Lower lobe of right lung (tissue), 2 donors: ENCODE measurements around the gene PCSK2. TPM values are rescaled to one million over a fixed set of nuclear protein-coding genes. Genes with fewer than 3 reads are reported as not detected.

ENCODE experiments used
- ATAC-seq, 2 donors: fragments of 200-7000 bp; cut with Tn5 transposase; one replicate each; pipeline ENCODE4 v1.9.1; 2020 to 2022; ENCODE audit warnings: mild to moderate bottlenecking in 2 of 2, moderate library complexity in 2 of 2
- DNase-seq: peaks from one replicate; pipeline ENCODE4 v3.0.0-alpha.2; 2020
- H3K27ac ChIP-seq: fragments of 200-600 bp; one replicate; pipeline ENCODE4 v1.8.0; 2022
- H3K27me3 ChIP-seq: fragments of 200-600 bp; one replicate; pipeline ENCODE4 v1.8.0; 2022; ENCODE audit warnings: low read depth
- H3K36me3 ChIP-seq: fragments of 200-600 bp; one replicate; pipeline ENCODE4 v1.8.0; 2022; ENCODE audit warnings: mild to moderate bottlenecking
- H3K4me1 ChIP-seq: fragments of 200-600 bp; one replicate; pipeline ENCODE4 v1.8.0; 2022
- H3K4me3 ChIP-seq: fragments of 200-600 bp; one replicate; pipeline ENCODE4 v1.8.0; 2022; ENCODE audit warnings: mild to moderate bottlenecking
- H3K9me3 ChIP-seq: fragments of 200-600 bp; one replicate; pipeline ENCODE4 v1.8.0; 2022
- intact Hi-C: fragments of 100-400 bp; cut with DNase I; formaldehyde crosslinking; loops from one replicate; pipeline ENCODE4 v1.11.0; 2022
- total RNA-seq: library from RNA; stranded (reverse); fragmentation: NEBNext Ultra II Directional; extraction: Animal tissue kit (Norgen Biotek cat#: 25700); gene quantifications from one replicate; pipeline ENCODE4 v1.2.1, GENCODE V29; 2021
- TF ChIP-seq, protein P1 (sequence below): fragments of 200-600 bp; IDR thresholded peaks from one replicate; pipeline ENCODE4 v1.8.0; 2022; ENCODE audit warnings: antibody characterized with exemption, mild to moderate bottlenecking
- donor health status: DM: no; HTN: yes; CAD: no; lungs with severe emphysema.

Gene PCSK2
- total RNA-seq, 1 donor from 2014 or later, result 38.8 TPM

DNA sequence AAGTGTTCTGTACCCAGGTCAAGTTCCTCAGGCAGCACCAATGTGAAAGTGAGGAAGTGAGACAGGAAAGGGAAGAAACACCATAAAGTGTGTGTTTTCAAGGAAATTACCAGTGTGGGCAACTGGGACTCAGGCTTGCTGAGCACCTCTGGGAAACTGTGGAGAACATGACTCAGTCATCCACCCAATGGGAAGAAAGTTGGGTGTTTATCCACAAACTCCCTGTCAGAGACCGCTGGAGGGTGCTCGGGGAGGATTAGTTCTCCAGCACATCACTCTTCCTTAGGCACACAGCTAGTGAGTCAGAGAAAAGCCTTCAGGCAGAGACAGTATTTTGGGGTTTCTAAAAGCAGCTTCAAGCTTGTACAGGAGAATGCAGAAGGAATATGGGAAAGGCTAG is 93.6 kb downstream of the PCSK2 start:
- Histone ChIP-seq H3K27ac (no peak overlapping the region), H3K36me3 (no peaks in the 10 kb centered on the region), H3K4me3 (no peak overlapping the region), H3K27me3 (peaks cover 4% of the 10 kb centered on the region), H3K4me1 (no peaks in the 10 kb centered on the region), H3K9me3 (no peaks in the 10 kb centered on the region)
- intact Hi-C loops, result no loop called here
- ATAC-seq, result no peak
- TF ChIP-seq, protein P1, sequence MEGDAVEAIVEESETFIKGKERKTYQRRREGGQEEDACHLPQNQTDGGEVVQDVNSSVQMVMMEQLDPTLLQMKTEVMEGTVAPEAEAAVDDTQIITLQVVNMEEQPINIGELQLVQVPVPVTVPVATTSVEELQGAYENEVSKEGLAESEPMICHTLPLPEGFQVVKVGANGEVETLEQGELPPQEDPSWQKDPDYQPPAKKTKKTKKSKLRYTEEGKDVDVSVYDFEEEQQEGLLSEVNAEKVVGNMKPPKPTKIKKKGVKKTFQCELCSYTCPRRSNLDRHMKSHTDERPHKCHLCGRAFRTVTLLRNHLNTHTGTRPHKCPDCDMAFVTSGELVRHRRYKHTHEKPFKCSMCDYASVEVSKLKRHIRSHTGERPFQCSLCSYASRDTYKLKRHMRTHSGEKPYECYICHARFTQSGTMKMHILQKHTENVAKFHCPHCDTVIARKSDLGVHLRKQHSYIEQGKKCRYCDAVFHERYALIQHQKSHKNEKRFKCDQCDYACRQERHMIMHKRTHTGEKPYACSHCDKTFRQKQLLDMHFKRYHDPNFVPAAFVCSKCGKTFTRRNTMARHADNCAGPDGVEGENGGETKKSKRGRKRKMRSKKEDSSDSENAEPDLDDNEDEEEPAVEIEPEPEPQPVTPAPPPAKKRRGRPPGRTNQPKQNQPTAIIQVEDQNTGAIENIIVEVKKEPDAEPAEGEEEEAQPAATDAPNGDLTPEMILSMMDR, result no peak
- no peak for DNase-seq

- Histone ChIP-seq H3K4me1 (no peaks in the 10 kb centered on the region), H3K27ac (no peak overlapping the region), H3K36me3 (no peaks in the 10 kb centered on the region), H3K9me3 (no peaks in the 10 kb centered on the region), H3K27me3 (peaks cover 14% of the 10 kb centered on the region), H3K4me3 (no peak overlapping the region)
- ATAC-seq, result no peak
- TF ChIP-seq, protein P1, result no peak
- intact Hi-C loops, result no loop called here
- DNase-seq, result no peak
Measured at GRCh38 chr20:17326096-17326495, 99.3 kb downstream of the PCSK2 start.

GRCh38 chr20:17327185-17328148 is 100.6 kb downstream of the PCSK2 start:
- H3K27me3 ChIP-seq, result peaks cover 14% of the 10 kb centered on the region
- TF ChIP-seq, protein P1, result no peak
- no peak overlapping the region for H3K4me3 ChIP-seq
- H3K36me3 ChIP-seq, result no peaks in the 10 kb centered on the region
- DNase-seq, result no peak
- no peaks in the 10 kb centered on the region for H3K4me1 ChIP-seq
- peak in 1 of 2 donors; percentile 15 for ATAC-seq
- no peaks in the 10 kb centered on the region for H3K9me3 ChIP-seq
- no peak overlapping the region for H3K27ac ChIP-seq
- intact Hi-C loops, result no loop called here

- no peak for DNase-seq
- TF ChIP-seq, protein P1, result no peak
- no peaks in the 10 kb centered on the region for H3K27me3 ChIP-seq
- H3K4me3 ChIP-seq, result no peak overlapping the region
- intact Hi-C loops, result no loop called here
- H3K36me3 ChIP-seq, result no peaks in the 10 kb centered on the region
- no peak overlapping the region for H3K27ac ChIP-seq
- no peaks in the 10 kb centered on the region for H3K9me3 ChIP-seq
- ATAC-seq, result no peak
- H3K4me1 ChIP-seq, result no peaks in the 10 kb centered on the region
Measured at GRCh38 chr20:17334932-17335331, 108.1 kb downstream of the PCSK2 start.

- Histone ChIP-seq H3K4me1 (no peaks in the 10 kb centered on the region), H3K27me3 (no peaks in the 10 kb centered on the region), H3K9me3 (no peaks in the 10 kb centered on the region), H3K4me3 (no peak overlapping the region), H3K36me3 (no peaks in the 10 kb centered on the region), H3K27ac (no peak overlapping the region)
- ATAC-seq, result no peak
- no peak for DNase-seq
- TF ChIP-seq, protein P1, result no peak
- intact Hi-C loops, result no loop called here
Measured at GRCh38 chr20:17339000-17339399, 112.2 kb downstream of the PCSK2 start.
